ENCODE measurements around the gene ARHGAP5. TPM values are rescaled to one million over a fixed set of nuclear protein-coding genes. Genes with fewer than 3 reads are reported as not detected.

The ARHGAP5 gene
- total RNA-seq, 1 experiment from 2014 or later, result 43.6 TPM

DNA sequence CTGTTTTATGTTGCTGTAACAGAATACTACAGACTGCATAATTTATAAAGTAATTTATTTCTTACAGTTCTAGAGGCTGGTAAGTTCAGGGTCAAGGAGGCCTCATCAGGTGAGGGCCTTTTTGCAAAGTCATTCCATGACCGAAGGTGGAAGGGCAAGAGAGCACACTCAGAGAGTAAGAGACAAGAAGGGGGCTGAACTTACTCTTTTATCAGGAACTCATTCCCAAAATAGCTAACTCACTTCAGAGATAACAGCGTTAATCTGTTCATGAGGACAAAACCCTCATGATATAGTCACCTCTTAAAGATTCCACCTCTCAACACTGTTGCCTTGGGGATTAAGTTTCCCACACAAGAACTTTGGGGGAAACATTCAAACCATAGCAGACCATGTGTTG is 73.3 kb downstream of the ARHGAP5 start:
- no peak for DNase-seq (ENCODE audit: low spot score)
- in situ Hi-C loops (cut with HindIII; ENCODE audit: low sequenced_read_pairs), result no loop called here

DNA sequence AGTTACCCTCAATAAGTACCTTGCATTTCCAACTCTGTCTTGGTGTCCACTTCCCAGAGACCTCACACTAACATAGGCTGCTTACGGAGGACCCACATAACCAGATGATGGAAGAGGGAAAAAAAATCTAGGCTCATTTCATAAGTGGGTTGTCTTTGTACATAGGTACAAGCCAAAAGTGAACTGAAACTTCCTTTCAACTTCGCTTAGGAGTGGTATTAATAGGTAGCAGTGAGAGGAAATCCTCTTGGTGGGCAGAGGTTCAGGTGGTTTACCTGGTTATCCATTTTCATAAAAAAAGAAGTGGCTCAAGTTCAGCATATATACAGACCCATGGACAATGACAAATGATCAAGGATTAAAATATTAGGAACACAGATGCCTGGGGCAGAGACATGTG is 88.9 kb downstream of the ARHGAP5 start:
- in situ Hi-C loops (cut with HindIII; ENCODE audit: low sequenced_read_pairs), result no loop called here
- DNase-seq (ENCODE audit: low spot score), result no peak

DNA sequence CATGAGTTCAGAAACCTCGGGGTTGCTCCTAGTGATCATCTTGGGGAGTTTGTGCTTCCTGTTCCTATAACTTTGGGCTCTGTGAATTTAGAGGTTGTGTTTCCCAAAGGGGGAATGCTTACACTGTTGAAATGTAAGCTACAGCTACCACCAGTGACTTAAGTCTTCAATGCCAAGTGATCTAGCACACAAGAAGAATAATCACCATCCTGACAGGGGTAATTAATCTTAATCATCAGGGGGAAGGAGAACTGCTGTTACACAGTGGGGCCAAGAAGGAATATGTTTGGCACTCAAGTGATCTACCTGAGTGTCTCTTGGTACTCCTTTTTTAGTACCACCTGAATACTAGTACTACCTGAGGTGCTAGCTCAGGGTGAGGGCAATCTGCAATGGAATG is 89.8 kb downstream of the ARHGAP5 start:
- DNase-seq (ENCODE audit: low spot score), result no peak
- in situ Hi-C loops (cut with HindIII; ENCODE audit: low sequenced_read_pairs), result no loop called here

DNA sequence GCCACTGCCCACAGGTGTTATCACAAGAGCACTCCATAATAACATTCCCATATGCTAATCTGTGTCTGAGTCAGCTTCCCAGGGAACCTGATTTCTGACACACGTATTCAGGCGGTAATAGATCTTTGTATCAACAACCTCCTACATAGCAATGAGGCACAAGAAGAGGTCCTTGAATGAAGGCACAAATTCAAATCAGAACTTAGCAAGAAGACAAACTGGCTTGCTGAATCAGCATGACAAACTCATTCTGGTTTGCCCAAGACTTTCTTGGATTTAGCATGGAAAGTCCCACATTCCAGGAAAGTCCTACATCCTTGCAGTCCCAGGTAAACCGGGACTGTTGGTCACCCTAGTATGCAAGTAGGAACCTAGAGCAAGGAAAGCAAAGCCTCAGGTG is 90.8 kb downstream of the ARHGAP5 start:
- in situ Hi-C loops (cut with HindIII; ENCODE audit: low sequenced_read_pairs), result no loop called here

DNA sequence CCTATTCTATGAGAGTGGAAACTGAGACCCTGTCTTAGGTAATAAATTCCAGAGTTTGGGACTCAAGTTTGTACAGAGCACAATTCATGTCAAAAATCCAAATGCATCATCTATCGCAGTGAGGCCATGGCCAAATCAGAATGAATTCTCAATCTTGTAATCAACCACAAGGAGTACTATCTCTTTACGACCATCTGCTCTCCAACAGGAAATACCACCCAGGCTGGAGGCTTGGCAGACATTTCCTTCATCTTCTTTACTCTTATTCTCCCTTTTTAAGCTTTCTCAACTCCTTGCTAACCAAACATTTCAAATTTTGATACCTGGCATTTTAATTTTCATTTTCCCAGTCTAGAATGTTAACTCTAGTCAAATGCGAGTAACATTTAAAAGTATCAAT is 92.1 kb downstream of the ARHGAP5 start:
- in situ Hi-C loops (cut with HindIII; ENCODE audit: low sequenced_read_pairs), result no loop called here

More for the DNA sequence above, 90.8 kb downstream of the ARHGAP5 start:
- no peak for DNase-seq (ENCODE audit: low spot score)

DNA sequence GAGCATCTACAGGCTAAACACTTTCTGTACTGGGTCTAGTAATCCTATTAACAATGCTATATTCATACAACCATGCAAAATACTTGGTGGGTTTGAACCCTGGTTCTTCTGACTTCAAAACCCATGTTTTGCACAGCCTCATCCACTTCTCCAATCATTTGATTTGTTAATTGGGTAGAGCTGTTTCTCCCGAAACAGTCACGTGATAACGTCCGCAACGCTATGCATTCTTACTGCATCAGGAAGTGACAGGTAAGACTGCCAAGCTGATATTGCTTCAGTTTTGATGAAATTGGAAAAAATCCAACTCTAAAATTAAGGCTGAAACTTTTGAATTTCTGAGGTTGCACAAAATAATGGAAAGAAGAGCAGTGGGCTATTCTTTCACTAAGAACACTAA is 94.4 kb downstream of the ARHGAP5 start:
- DNase-seq (ENCODE audit: low spot score), result no peak
- in situ Hi-C loops (cut with HindIII; ENCODE audit: low sequenced_read_pairs), result no loop called here

More for the DNA sequence above, 92.1 kb downstream of the ARHGAP5 start:
- DNase-seq (ENCODE audit: low spot score), result no peak

DNA sequence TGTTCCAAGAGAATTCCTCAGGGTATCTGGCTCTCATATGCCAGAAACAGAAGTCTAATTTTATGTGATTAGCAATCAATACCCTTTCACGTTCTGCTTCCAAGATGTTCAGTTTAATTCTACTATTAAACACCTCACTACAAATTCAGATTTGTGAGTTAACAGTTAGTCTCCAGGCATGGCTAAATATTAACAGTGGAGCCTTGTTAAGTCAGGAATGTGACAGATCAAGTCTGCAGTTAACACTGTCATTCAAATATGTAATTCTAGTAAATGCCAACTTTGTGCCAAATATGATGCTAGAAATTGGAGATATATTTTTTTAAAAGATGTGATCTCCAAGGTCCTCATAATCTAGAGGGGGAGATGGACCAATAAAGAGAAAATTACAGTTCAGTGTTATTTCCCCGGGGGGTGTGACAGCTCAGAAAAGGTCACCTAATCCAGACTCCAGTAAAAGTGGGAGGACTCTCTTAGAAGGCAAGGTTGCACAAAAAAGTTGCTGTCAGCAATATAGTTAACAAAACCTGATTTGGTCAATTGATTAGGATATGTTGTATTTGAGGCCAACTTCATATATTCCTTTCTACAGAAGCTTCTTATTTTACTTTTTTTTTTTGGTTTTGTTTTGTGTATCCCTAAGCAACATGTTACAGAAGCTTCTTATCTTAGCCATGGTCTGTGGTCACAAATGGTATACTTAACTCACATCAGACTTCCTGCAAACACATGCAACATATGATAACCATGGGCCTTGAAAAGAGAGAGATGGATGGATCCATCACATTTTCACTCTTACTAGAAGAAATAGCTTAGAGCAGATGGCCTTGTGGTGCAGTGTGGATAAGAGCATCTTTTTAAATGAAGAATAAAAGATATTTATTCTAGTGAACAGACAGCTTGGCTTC is 106.3 kb downstream of the ARHGAP5 start:
- DNase-seq (ENCODE audit: low spot score), result no peak
- in situ Hi-C loops (cut with HindIII; ENCODE audit: low sequenced_read_pairs), result no loop called here

DNA sequence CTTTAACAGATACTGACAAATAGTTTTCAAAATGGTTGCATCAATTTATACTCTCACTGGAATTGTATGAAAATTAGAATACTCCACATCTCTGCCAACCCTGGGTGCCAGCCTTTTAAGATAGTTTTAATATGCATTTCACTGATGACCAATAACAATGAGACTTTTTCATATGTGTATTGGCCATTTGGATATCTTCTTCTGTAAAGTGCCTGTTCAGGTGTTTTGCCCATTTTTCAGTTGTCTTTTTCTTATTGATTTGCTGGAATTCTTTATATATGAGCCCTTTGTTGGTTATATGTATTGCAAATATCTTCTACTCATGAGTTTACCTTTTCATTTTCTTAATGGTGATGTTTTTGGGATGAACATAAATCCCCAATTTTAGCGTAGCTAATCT is 108.0 kb downstream of the ARHGAP5 start:
- no peak for DNase-seq (ENCODE audit: low spot score)
- in situ Hi-C loops (cut with HindIII; ENCODE audit: low sequenced_read_pairs), result no loop called here

DNA sequence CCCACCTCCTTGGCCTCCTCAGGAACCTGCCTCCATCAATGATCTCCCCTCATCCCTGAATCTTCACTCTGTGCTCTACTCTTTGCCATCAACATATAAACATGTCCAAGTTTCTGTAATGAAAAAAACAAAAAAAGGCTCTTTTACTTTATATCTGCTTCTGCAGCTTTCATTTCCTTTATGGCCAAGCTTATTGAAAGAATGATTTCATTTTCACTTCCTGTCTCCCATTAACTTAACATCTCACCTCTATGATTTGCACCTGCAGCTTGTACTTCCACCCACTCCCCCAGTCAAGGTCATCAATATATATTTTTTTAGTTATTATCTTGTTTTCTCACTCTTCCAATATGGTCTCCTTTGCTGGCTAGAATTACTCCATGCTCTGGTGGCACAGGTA is 109.1 kb downstream of the ARHGAP5 start:
- in situ Hi-C loops (cut with HindIII; ENCODE audit: low sequenced_read_pairs), result no loop called here
- no peak for DNase-seq (ENCODE audit: low spot score)

DNA sequence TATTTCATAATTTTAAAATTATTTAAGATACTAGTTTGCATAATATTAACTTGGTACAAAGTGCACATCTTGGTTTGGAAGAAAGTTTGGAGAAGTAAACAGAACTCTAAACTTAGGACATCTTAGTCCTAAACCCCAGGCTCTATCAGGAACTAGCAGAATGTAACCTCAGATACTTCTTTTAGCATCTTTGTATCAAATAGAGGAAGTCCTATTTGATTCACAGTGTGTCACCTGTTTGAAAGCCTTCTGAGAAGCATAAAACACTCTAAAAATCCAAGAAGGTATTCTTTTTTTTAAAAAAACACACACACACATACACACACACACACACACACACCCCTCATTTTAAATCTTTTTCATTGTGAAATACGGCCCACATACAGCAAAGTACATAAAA is 112.7 kb downstream of the ARHGAP5 start:
- in situ Hi-C loops (cut with HindIII; ENCODE audit: low sequenced_read_pairs), result no loop called here
- no peak for DNase-seq (ENCODE audit: low spot score)

DNA sequence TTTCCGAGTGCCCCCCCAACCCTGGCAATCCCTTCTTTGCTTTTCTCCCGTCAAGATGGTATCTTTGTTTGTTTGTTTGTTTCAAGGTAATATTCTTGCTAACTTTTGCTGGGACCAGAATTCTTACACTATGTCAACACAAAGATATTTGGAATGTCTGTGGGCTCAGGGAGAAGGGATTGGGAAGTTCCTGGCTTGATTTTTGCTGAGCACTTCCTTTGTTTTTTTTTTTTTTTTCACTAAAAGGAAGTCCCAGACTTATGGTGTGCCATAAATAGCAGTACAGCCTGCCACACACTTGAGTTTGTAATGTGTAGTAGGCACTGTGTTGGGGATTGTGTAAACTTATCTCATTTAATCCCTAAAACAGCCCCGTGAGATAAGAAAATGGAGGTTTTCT is 113.6 kb downstream of the ARHGAP5 start:
- DNase-seq (ENCODE audit: low spot score), result no peak
- in situ Hi-C loops (cut with HindIII; ENCODE audit: low sequenced_read_pairs), result no loop called here

DNA sequence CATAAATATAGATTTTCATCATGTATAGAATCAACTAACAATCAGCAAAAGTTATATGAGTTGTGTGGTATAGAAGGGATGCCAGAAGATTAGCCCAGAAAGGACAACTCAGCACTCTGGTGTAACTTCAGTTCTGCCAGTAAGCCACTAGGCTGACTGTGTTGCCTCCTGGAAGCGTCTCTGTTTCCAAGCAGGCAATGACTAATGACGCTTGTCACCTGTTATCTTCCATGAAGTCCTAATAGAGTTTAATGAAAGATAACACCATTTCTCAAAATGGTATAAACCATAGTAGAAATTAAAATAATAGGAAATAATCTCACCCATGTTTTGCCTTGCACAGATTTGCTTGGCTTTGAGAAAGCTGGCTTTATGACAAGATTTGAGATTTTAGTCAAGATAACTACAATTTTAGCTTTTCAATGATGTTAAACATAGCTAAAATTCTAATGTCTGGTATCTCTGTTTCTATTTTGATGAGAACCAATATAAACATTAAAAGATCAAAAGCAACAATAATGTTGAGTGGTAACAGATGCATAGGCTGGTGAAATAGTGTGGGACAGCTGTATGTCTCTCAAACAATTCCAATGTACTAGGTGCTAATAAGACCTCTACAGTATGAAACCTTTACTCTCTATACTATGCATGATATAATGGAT is 115.7 kb downstream of the ARHGAP5 start:
- in situ Hi-C loops (cut with HindIII; ENCODE audit: low sequenced_read_pairs), result no loop called here

DNA sequence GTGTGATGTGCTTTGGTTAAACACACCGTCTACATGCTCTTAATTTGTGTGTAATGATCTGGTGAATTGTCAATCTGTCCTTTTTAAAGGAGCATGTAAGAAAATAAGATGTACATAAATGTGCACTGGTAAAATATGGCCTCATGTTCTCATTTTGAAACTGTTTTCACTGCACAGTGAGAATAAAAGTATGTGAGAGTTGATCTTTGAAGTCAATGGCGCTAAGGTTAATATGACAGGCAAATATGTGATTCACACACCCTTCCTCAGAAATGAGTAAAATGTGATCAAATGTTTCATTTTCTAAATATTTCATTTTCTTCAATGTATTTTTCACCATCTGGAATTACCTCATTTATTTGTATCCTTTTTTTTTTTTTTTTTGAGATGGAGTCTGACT is 116.4 kb downstream of the ARHGAP5 start:
- no peak for DNase-seq (ENCODE audit: low spot score)
- in situ Hi-C loops (cut with HindIII; ENCODE audit: low sequenced_read_pairs), result no loop called here

More for the DNA sequence above, 115.7 kb downstream of the ARHGAP5 start:
- DNase-seq (ENCODE audit: low spot score), result no peak

DNA sequence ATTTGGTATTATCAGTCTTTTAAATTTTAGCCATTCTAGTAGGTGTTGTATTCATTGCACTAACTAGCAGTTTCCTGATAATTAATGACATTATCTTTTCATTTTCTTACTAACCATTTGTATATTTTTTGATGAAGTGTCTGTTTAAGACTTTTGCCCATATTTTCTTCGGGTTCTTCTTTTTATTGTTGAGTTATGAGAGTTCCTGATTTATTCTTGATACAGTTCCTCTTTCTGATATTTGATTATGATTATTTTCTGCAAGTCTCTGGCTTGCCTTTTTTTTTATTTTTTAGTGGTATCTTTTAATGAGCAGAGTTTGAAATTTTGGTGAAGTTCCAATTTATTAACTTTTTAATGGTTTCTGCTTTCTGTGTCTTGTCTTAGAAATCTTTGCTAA is 118.5 kb downstream of the ARHGAP5 start:
- DNase-seq (ENCODE audit: low spot score), result no peak
- in situ Hi-C loops (cut with HindIII; ENCODE audit: low sequenced_read_pairs), result no loop called here

DNA sequence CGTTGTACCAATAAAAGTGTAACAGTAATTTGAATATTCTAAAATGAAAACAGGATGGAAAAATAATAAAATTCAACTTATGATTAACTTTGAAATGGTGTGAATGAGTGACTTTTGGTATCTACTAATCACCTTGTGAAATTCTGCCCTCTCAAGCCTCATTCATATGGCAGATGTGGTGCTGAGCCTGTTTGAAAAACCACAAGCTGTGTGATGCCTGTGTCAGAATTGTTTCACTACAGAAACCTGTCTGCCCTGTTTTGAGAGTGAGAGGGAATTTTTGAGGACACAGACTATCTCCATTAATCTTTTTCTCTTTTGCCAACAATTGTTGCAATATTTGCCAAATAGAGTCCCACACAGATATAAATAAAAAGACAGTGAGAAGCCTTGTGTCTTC is 120.8 kb downstream of the ARHGAP5 start:
- in situ Hi-C loops (cut with HindIII; ENCODE audit: low sequenced_read_pairs), result no loop called here
- DNase-seq (ENCODE audit: low spot score), result no peak

DNA sequence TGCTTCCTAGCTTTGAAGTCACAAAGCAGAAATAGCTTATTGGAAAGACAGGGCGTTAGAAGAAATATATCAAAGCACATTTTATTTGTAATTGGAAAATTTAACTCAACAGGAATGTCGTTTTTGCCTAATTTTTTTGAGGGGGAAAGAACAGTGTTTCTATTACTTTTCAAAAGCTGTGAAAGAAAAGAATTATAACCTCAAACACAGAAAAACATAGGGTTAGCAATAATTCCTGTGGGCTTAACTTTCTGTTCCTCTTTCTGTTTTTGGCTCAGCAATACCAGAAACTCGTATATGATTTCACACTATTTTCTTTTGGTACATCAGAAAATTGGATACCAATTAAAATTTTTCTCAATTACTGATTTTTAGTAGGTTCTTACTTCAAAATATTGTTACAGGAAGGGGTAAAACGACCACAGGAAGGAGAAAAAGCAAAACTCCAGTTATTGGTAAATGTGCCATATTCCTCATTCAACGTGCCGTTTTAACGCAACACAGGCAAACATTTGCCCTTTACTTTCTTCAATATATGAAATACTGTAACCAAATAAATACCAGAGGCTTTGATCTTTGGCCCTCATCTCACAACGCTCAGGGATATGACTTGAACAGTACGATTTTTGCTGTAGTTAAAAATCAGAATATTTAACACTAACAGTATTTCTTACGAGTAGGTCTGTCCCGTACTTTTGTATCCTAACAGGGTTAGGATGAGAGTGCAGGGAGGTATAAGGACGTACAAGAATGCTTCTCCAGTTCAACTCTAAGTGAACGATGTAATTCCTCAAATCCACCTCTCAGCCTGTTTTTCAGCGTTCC is 123.5 kb downstream of the ARHGAP5 start:
- in situ Hi-C loops (cut with HindIII; ENCODE audit: low sequenced_read_pairs), result no loop called here
- peak; percentile 16 for DNase-seq (ENCODE audit: low spot score)

DNA sequence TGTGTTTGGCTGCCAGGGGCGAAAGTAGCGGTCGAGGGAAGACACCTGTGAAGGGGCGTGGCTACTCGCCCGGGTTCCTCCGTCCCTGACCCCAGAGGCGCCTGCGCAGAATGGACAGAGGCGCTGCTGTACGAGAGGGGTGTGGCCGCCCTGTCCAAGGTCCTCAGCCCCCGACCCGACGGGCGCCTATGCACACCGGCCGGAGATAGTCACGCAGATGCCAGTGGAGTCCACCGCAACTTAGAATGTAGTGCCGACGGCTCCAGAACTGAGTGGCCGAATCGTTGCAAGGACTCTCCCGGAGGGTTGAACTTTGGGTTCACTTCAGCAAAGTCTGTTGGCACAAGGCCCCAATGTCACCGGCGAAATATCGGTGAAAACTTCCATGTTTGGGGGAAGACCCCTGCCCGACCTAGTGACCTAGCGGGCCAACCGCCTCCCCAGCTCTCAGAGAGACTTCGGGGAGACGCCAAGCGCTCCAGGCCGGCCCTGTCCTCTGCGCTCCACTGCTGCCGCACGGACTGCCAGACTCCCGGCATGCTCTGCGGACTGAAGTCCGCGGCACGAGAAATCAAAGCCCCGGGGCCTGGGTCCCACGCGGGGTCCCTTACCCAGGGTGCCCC is 124.2 kb downstream of the ARHGAP5 start:
- in situ Hi-C loops (cut with HindIII; ENCODE audit: low sequenced_read_pairs), result no loop called here
- DNase-seq (ENCODE audit: low spot score), result peak; percentile 89

DNA sequence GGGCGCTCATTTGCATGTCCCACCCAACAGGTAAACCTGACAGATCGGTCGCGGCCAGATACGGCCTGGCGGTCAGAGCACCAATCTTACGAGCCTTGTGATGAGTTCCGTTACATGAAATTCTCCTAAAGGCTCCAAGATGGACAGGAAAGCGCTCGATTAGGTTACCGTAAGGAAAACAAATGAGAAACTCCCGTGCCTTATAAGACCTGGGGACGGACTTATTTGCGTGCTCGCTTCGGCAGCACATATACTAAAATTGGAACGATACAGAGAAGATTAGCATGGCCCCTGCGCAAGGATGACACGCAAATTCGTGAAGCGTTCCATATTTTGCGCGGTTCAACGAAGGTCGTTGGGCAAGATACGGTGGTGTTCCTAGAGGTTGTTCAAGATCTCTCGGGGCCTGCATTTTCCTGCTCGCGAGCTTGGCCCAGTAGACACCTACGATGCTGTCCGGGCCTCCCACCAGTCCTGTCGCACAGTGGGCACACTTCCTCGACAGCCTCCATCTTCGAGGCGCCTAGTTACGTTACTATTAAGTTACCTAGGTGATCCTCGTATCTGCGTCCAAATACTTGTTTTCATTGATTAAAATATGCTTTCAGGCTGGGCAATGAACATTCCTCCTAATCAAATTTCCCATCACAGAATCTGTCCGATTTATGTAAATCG is 124.8 kb downstream of the ARHGAP5 start, which contains the start of gene RNU6-7:
Gene RNU6-7, plus strand, starts transcription at position 230 of the 675 bp plus-strand sequence.
- peak; percentile 80 for DNase-seq (ENCODE audit: low spot score)
- in situ Hi-C loops (cut with HindIII; ENCODE audit: low sequenced_read_pairs), result no loop called here

DNA sequence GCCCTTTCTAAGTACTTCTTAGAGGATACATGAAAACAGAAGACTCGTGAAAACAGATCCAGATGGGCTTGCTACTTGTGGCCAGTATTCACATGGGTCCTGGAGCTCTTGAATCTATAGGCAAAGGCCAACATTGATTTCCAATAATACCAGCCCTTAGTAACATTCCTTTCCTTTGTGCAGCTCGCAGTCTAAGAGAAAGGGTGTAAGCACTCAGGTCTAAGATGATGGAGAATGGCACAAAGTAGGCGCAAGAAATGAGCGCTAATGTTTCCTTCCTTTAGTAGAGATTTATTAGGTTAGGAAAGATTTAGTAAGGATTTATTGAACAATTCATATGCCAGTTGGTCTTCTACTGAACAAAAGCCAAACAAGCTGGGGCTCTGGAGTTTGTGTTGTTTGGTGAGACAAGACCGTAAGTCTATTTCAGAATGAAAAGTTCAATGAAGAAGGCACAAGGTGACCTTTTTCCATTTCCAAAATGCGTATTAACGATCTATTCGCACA is 125.4 kb downstream of the ARHGAP5 start:
- in situ Hi-C loops (cut with HindIII; ENCODE audit: low sequenced_read_pairs), result no loop called here
- DNase-seq (ENCODE audit: low spot score), result peak; percentile 70
